RCC 7860 (cell line): ENCODE measurements around the gene ANKRD61.
A peak's percentile ranks its signal among the peaks of the same experiment; 100 is the strongest.
"Not testable (repeated sequence)": the region's sequence is repeated elsewhere in the genome, so short reads cannot be mapped to it uniquely, and the experiment has no call there.

Experiments used
- DNase-seq: peaks from one replicate; pipeline ENCODE4 v3.0.0-alpha.2; 2015; ENCODE audit warnings: low spot score
- FAIRE-seq: peaks from 2 replicates; lab custom pipeline; 2012; peaks lifted over from hg19 to GRCh38; lab: Jason Lieb, UNC

The ANKRD61 gene

GRCh38 chr7:6030988-6031387 lies at the start of gene ANKRD61:
TSS of gene ANKRD61 (plus strand) at chr7:6031376. CDS start at chr7:6031376, 0 bp downstream.
- DNase-seq = no peak
- FAIRE-seq = no peak

- not testable (repeated sequence) for DNase-seq, FAIRE-seq
Measured at GRCh38 chr7:5987061-5987460, 44.1 kb upstream of the ANKRD61 start.

- FAIRE-seq = peak; percentile 73
- peak; percentile 45 for DNase-seq
Measured at GRCh38 chr7:5997210-5997808, 33.9 kb upstream of the ANKRD61 start.

- FAIRE-seq = no peak
- DNase-seq = no peak
Measured at GRCh38 chr7:6007386-6007785, 23.8 kb upstream of the ANKRD61 start.

- FAIRE-seq, DNase-seq: not testable (repeated sequence)
Measured at GRCh38 chr7:6007835-6008590, 23.2 kb upstream of the ANKRD61 start.

GRCh38 chr7:6008668-6009611 lies 22.2 kb upstream of the ANKRD61 start, which contains the start of the genes AIMP2 and PMS2:
TSS of gene AIMP2 (plus strand) at chr7:6009272. CDS start at chr7:6009364, 92 bp downstream.
TSS of gene PMS2 (minus strand) at chr7:6009049. CDS start at chr7:6009019, 30 bp downstream.
- FAIRE-seq (peak; percentile 93), DNase-seq (peak; percentile 99)

- DNase-seq, FAIRE-seq: not testable (repeated sequence)
Measured at GRCh38 chr7:6010370-6010769, 20.8 kb upstream of the ANKRD61 start.

GRCh38 chr7:6011541-6011940 lies 19.6 kb upstream of the ANKRD61 start:
- DNase-seq (no peak), FAIRE-seq (no peak)

- DNase-seq = no peak
- FAIRE-seq = no peak
Measured at GRCh38 chr7:6012355-6013104, 18.6 kb upstream of the ANKRD61 start.

GRCh38 chr7:6015917-6016652 lies 15.1 kb upstream of the ANKRD61 start:
- DNase-seq (no peak), FAIRE-seq (no peak)

- no peak for FAIRE-seq
- DNase-seq = no peak
Measured at GRCh38 chr7:6016653-6016966, 14.6 kb upstream of the ANKRD61 start.

GRCh38 chr7:6020371-6021286 lies 10.5 kb upstream of the ANKRD61 start:
- DNase-seq = no peak
- no peak for FAIRE-seq

GRCh38 chr7:6022707-6023106 lies 8.5 kb upstream of the ANKRD61 start:
- DNase-seq (no peak), FAIRE-seq (no peak)

GRCh38 chr7:6023974-6024435 lies 7.2 kb upstream of the ANKRD61 start:
- FAIRE-seq = no peak

GRCh38 chr7:6026011-6026819 lies 5.0 kb upstream of the ANKRD61 start:
- FAIRE-seq (no peak), DNase-seq (no peak)

More at GRCh38 chr7:6023974-6024435, 7.2 kb upstream of the ANKRD61 start:
- no peak for DNase-seq

- DNase-seq (no peak), FAIRE-seq (no peak)
Measured at GRCh38 chr7:6026820-6027311, 4.3 kb upstream of the ANKRD61 start.

GRCh38 chr7:6027806-6028365 lies 3.3 kb upstream of the ANKRD61 start:
- no peak for DNase-seq
- no peak for FAIRE-seq
